HCT116 (cell line): ENCODE measurements around the gene MAPKBP1. TPM values are rescaled to one million over a fixed set of nuclear protein-coding genes. Genes with fewer than 3 reads are reported as not detected.
"Not testable (repeated sequence)": the region's sequence is repeated elsewhere in the genome, so short reads cannot be mapped to it uniquely, and the experiment has no call there.

Source experiments
- ATAC-seq: fragments of 200-7000 bp; cut with Tn5 transposase; 2 replicates; pipeline ENCODE4 v1.9.1; 2020; ENCODE audit warnings: mild to moderate bottlenecking, moderate library complexity
- BruUV-seq: library from RNA; stranded (reverse); fragments of 400-500 nt; replicated peaks from 2 replicates; lab custom pipeline; 2021; lab: Mats Ljungman, UMichigan
- CTCF ChIA-PET: fragments of 300-600 bp; sonication (Branson Sonifier 250); formaldehyde crosslinking; loops from one replicate; lab custom pipeline; 2021; ENCODE audit warnings: antibody characterized with exemption; lab: Charles Lee
- POLR2A ChIA-PET: fragments of 300-600, 350-600 bp; sonication (Branson Sonifier 250); formaldehyde crosslinking; loops from one replicate; lab custom pipeline; 2021; ENCODE audit warnings: antibody characterized with exemption; lab: Charles Lee
- RAD21 ChIA-PET, 2 experiments: fragments of 300-600 bp; sonication (Branson Sonifier 250); formaldehyde crosslinking; loops; one replicate each; lab custom pipeline; 2023; ENCODE audit warnings: low total read pairs in 2 of 2; ENCODE audit not compliant: uncharacterized antibody in 2 of 2, unreplicated experiment in 2 of 2, low non-redundant PET in 1 of 2; lab: Charles Lee
- DNase-seq: peaks from one replicate; pipeline ENCODE4 v3.0.0-alpha.2; 2010; ENCODE audit warnings: low read depth, low spot score
- H2AFZ ChIP-seq: fragments of 200-600 bp; shearing (Covaris generic), sonication (generic); 2 replicates; pipeline ENCODE4 v1.6.1; 2017; ENCODE audit warnings: low read depth, mixed run types, mixed read lengths, antibody characterized with exemption, low read length; ENCODE audit not compliant: poor library complexity, severe bottlenecking
- H3K27ac ChIP-seq: 2 replicates; pipeline ENCODE4 v1.5.1; 2012; ENCODE audit warnings: low read depth, low read length
- H3K27me3 ChIP-seq: fragments of 200-600 bp; sonication (generic); 2 replicates; pipeline ENCODE4 v1.6.1; 2016; ENCODE audit warnings: mixed run types, low read length, mixed read lengths; ENCODE audit not compliant: insufficient read depth
- H3K36me3 ChIP-seq, 2 experiments: fragments of 200-500 bp in 1 of 2; fragments of 200-600 bp in 1 of 2; sonication (Bioruptor generic) in 1 of 2; sonication (generic) in 1 of 2; 2 replicates each; pipeline versions ENCODE4 v1.5.1 to v1.6.1; 2014 to 2016; ENCODE audit warnings: low read length in 2 of 2, inconsistent platforms in 1 of 2, mixed read lengths in 1 of 2, mixed run types in 1 of 2; ENCODE audit not compliant: insufficient read depth in 2 of 2, control insufficient read depth in 1 of 2
- H3K4me1 ChIP-seq, 2 experiments: fragments of 200-600 bp in 1 of 2; sonication (generic) in 1 of 2; 2 replicates each; pipeline versions ENCODE4 v1.5.1 to v1.6.1; 2012 to 2017; ENCODE audit warnings: low read length in 2 of 2, inconsistent platforms in 1 of 2, mild to moderate bottlenecking in 1 of 2, mixed read lengths in 1 of 2, mixed run types in 1 of 2, moderate library complexity in 1 of 2; ENCODE audit not compliant: insufficient read depth in 2 of 2, control insufficient read depth in 1 of 2
- H3K4me2 ChIP-seq: fragments of 200-600 bp; sonication (generic); 2 replicates; pipeline ENCODE4 v1.6.1; 2017; ENCODE audit warnings: mixed run types, low read length, mixed read lengths
- H3K4me3 ChIP-seq, 2 experiments: fragments of 200-600 bp in 1 of 2; sonication (generic) in 1 of 2; replicated peaks in 1 of 2; 2 replicates each; pipeline ENCODE4 v1.5.1; 2011 to 2016; ENCODE audit warnings: low read length in 2 of 2, control low read depth in 1 of 2, low read depth in 1 of 2, mild to moderate bottlenecking in 1 of 2, mixed read lengths in 1 of 2, mixed run types in 1 of 2
- H3K79me2 ChIP-seq: fragments of 200-600 bp; sonication (generic); 2 replicates; pipeline ENCODE4 v1.6.1; 2017; ENCODE audit warnings: mild to moderate bottlenecking, mixed run types, low read length, moderate library complexity, mixed read lengths; ENCODE audit not compliant: insufficient read depth
- H3K9ac ChIP-seq: fragments of 200-600 bp; sonication (generic); 2 replicates; pipeline ENCODE4 v1.6.1; 2016; ENCODE audit warnings: low read length, mixed read lengths
- H3K9me2 ChIP-seq: fragments of 200-600 bp; sonication (generic), shearing (Covaris generic); 2 replicates; pipeline ENCODE4 v1.6.1; 2017; ENCODE audit warnings: mixed run types, mild to moderate bottlenecking, moderate library complexity; ENCODE audit not compliant: insufficient read depth
- H3K9me3 ChIP-seq, 2 experiments: fragments of 200-500 bp in 1 of 2; fragments of 200-600 bp in 1 of 2; sonication (Bioruptor generic) in 1 of 2; sonication (generic) in 1 of 2; 2 replicates each; pipeline ENCODE4 v1.6.1; 2014 to 2017; ENCODE audit warnings: low read length in 2 of 2, mixed read lengths in 2 of 2, inconsistent platforms in 1 of 2, low read depth in 1 of 2, mild to moderate bottlenecking in 1 of 2, mixed run types in 1 of 2, moderate library complexity in 1 of 2; ENCODE audit not compliant: control insufficient read depth in 1 of 2, insufficient read depth in 1 of 2
- H4K20me1 ChIP-seq: fragments of 200-600 bp; sonication (generic), shearing (Covaris generic); 2 replicates; pipeline ENCODE4 v1.6.1; 2017; ENCODE audit warnings: mixed run types, mild to moderate bottlenecking, moderate library complexity; ENCODE audit not compliant: insufficient read depth
- CBX3 ChIP-seq: IDR thresholded peaks from 2 replicates; pipeline ENCODE4 v1.6.1; 2012; ENCODE audit warnings: low read depth
- EGR1 ChIP-seq: IDR thresholded peaks from 2 replicates; pipeline ENCODE4 v1.6.1; 2012; ENCODE audit warnings: low read depth
- ELF1 ChIP-seq: IDR thresholded peaks from 2 replicates; pipeline ENCODE4 v1.6.1; 2012; ENCODE audit warnings: low read depth, borderline replicate concordance
- EZH2 ChIP-seq: fragments of 200-600 bp; sonication (generic); IDR thresholded peaks from 2 replicates; pipeline ENCODE4 v1.6.1; 2017; ENCODE audit warnings: antibody characterized with exemption, mixed run types
- EZH2phosphoT487 ChIP-seq: fragments of 200-600 bp; IDR thresholded peaks from 2 replicates; pipeline ENCODE4 v1.6.1; 2018; ENCODE audit warnings: antibody characterized with exemption, borderline replicate concordance
- FOSL1 ChIP-seq: IDR thresholded peaks from 2 replicates; pipeline ENCODE4 v1.6.1; 2012; ENCODE audit warnings: low read depth
- POLR2AphosphoS5 ChIP-seq: IDR thresholded peaks from 2 replicates; pipeline ENCODE4 v1.6.1; 2011; ENCODE audit warnings: mild to moderate bottlenecking, low read depth, low read length, moderate library complexity
- SIN3A ChIP-seq: IDR thresholded peaks from 2 replicates; pipeline ENCODE4 v1.6.1; 2012; ENCODE audit warnings: low read depth
- SP1 ChIP-seq: IDR thresholded peaks from 2 replicates; pipeline ENCODE4 v1.6.1; 2012; ENCODE audit warnings: low read depth
- SRF ChIP-seq: IDR thresholded peaks from 2 replicates; pipeline ENCODE4 v1.6.1; 2012; ENCODE audit warnings: low read depth
- intact Hi-C: fragments of 100-400 bp; cut with micrococcal nuclease; formaldehyde crosslinking; loops from 2 replicates; pipeline ENCODE4 v1.10.0; 2022
- total RNA-seq: library from RNA; stranded (reverse); gene quantifications from one replicate; pipeline ENCODE4 v1.2.1, GENCODE V29; 2021; ENCODE audit not compliant: unreplicated experiment
- TF ChIP-seq, protein P1 (sequence below): IDR thresholded peaks from 2 replicates; pipeline ENCODE4 v1.6.1; 2012; ENCODE audit warnings: low read depth
- TF ChIP-seq, protein P2 (sequence below): IDR thresholded peaks from 2 replicates; pipeline ENCODE4 v1.6.1; 2012
- TF ChIP-seq, protein P3 (sequence below), 3 experiments: fragments of 200-600 bp in 1 of 3; sonication (generic) in 1 of 3; IDR thresholded peaks in 2 of 3; conservative IDR thresholded peaks in 1 of 3; 2 replicates each; pipeline ENCODE4 v1.5.1; 2012 to 2017; ENCODE audit warnings: low read depth in 2 of 3, low read length in 2 of 3, antibody characterized with exemption in 1 of 3, borderline replicate concordance in 1 of 3, control low read depth in 1 of 3, mild to moderate bottlenecking in 1 of 3, mixed read lengths in 1 of 3, mixed run types in 1 of 3, moderate library complexity in 1 of 3; ENCODE audit not compliant: insufficient read depth in 1 of 3
- TF ChIP-seq, protein P4 (sequence below): IDR thresholded peaks from 2 replicates; pipeline ENCODE4 v1.6.1; 2012

Gene MAPKBP1
- total RNA-seq, 1 experiment from 2014 or later, result 21.3 TPM

DNA sequence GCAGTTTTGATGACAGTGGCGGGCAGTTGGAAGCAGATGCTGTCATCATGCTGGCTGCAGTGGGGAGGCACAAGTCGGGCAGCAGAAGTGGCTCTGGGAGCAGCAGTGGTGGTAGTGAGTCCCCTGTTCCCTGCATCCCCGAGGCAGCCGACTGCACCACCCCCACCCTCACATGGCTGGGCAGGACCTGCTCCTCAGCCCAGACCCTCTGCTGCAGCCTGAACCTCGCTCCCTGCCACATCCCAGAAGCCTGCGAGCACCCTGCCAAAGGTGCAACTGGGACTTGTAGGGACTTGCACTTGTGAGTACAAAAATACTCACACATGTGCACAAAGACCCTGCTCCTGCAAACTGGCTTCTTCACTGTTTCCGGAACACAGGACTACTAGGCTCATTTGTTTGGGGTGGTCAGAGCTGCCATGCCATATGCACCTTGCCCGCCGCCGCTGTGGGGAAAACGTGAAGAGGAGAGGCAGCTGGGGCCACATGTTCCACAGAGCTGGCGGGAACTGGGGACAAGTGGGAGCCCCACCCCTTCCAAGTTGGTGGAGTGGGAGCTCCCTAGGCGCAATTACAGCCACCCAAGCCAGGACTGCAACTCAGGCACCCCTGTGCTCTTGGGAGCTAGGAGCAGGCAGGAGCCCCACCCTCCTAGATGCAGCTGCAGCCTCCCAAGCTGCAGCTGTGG lies 55.8 kb downstream of the MAPKBP1 start:
- H3K79me2 ChIP-seq, result no peaks in the 10 kb centered on the region
- no peaks in the 10 kb centered on the region for H3K36me3 ChIP-seq
- no peaks in the 10 kb centered on the region for H3K9me3 ChIP-seq
- DNase-seq (no peak), ATAC-seq (no peak)
- H3K9me2 ChIP-seq, result no peaks in the 10 kb centered on the region
- TF ChIP-seq, protein P1, sequence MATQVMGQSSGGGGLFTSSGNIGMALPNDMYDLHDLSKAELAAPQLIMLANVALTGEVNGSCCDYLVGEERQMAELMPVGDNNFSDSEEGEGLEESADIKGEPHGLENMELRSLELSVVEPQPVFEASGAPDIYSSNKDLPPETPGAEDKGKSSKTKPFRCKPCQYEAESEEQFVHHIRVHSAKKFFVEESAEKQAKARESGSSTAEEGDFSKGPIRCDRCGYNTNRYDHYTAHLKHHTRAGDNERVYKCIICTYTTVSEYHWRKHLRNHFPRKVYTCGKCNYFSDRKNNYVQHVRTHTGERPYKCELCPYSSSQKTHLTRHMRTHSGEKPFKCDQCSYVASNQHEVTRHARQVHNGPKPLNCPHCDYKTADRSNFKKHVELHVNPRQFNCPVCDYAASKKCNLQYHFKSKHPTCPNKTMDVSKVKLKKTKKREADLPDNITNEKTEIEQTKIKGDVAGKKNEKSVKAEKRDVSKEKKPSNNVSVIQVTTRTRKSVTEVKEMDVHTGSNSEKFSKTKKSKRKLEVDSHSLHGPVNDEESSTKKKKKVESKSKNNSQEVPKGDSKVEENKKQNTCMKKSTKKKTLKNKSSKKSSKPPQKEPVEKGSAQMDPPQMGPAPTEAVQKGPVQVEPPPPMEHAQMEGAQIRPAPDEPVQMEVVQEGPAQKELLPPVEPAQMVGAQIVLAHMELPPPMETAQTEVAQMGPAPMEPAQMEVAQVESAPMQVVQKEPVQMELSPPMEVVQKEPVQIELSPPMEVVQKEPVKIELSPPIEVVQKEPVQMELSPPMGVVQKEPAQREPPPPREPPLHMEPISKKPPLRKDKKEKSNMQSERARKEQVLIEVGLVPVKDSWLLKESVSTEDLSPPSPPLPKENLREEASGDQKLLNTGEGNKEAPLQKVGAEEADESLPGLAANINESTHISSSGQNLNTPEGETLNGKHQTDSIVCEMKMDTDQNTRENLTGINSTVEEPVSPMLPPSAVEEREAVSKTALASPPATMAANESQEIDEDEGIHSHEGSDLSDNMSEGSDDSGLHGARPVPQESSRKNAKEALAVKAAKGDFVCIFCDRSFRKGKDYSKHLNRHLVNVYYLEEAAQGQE, result no peak
- TF ChIP-seq SRF (no peak), SP1 (no peak), CBX3 (no peak), SIN3A (no peak), EZH2phosphoT487 (no peak), EGR1 (no peak), ELF1 (no peak), FOSL1 (no peak), POLR2AphosphoS5 (no peak), EZH2 (no peak)
- TF ChIP-seq, protein P2, sequence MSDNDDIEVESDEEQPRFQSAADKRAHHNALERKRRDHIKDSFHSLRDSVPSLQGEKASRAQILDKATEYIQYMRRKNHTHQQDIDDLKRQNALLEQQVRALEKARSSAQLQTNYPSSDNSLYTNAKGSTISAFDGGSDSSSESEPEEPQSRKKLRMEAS, result no peak
- TF ChIP-seq, protein P3, sequence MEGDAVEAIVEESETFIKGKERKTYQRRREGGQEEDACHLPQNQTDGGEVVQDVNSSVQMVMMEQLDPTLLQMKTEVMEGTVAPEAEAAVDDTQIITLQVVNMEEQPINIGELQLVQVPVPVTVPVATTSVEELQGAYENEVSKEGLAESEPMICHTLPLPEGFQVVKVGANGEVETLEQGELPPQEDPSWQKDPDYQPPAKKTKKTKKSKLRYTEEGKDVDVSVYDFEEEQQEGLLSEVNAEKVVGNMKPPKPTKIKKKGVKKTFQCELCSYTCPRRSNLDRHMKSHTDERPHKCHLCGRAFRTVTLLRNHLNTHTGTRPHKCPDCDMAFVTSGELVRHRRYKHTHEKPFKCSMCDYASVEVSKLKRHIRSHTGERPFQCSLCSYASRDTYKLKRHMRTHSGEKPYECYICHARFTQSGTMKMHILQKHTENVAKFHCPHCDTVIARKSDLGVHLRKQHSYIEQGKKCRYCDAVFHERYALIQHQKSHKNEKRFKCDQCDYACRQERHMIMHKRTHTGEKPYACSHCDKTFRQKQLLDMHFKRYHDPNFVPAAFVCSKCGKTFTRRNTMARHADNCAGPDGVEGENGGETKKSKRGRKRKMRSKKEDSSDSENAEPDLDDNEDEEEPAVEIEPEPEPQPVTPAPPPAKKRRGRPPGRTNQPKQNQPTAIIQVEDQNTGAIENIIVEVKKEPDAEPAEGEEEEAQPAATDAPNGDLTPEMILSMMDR (IDR thresholded peaks at IDR 0.05 in 2 of 3, conservative IDR thresholded peaks at IDR 0.05 in 1 of 3; ENCODE audit: borderline replicate concordance in 1 of 3, insufficient read depth in 1 of 3, low read depth in 2 of 3, low read length in 2 of 3), result no peak
- TF ChIP-seq, protein P4, sequence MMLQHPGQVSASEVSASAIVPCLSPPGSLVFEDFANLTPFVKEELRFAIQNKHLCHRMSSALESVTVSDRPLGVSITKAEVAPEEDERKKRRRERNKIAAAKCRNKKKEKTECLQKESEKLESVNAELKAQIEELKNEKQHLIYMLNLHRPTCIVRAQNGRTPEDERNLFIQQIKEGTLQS, result no peak
- H3K4me1 ChIP-seq, result peaks cover 6 to 18% of the 10 kb centered on the region in 2 experiments; a peak in 3 of 4 replicates
- ChIA-PET CTCF (no interaction called here), POLR2A (no interaction called here), RAD21 (no interaction called here)
- no peak overlapping the region for H3K4me3 ChIP-seq
- H2AFZ ChIP-seq, result no peak overlapping the region
- H4K20me1 ChIP-seq, result no peaks in the 10 kb centered on the region
- BruUV-seq, result no TSS peak
- H3K27me3 ChIP-seq, result no peaks in the 10 kb centered on the region
- intact Hi-C loops, result loop anchor here (5.0 kb wide), 1 partner anchor 72 kb away; no protein-coding TSS in a partner anchor
- H3K4me2 ChIP-seq, result no peak overlapping the region
- H3K9ac ChIP-seq, result no peak overlapping the region
- no peak overlapping the region for H3K27ac ChIP-seq

DNA sequence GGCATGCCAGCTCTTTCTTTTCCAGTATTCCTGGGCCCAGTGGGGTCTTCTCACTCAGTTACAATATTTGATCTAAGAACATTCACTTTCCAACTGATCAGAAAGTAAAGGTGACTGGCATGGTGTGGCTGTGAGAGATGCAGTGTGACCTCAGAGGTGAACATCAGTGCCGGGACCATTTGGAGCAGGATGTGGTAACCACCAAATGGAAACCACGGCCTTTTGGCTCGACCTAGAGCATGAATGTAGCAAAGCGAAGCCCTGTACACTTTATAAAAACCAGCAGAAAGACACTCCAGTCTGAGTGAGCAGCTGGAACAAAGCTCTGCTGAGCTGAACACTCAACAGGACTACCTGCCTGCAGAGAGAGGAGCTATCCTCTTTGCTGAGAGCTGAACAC lies 57.0 kb downstream of the MAPKBP1 start:
- H3K9ac ChIP-seq, RAD21 ChIA-PET, H3K36me3 ChIP-seq, H3K9me2 ChIP-seq, H2AFZ ChIP-seq, ATAC-seq, H3K79me2 ChIP-seq, H3K27me3 ChIP-seq, H3K27ac ChIP-seq, H3K4me2 ChIP-seq, H4K20me1 ChIP-seq, BruUV-seq, H3K4me3 ChIP-seq, H3K9me3 ChIP-seq, POLR2A ChIA-PET, intact Hi-C loops, DNase-seq: not testable (repeated sequence)
- CTCF ChIA-PET, result interaction anchor here (0.6 kb wide), 1 partner anchor 901 kb away, joined by 3 read pairs; no protein-coding TSS in a partner anchor
- H3K4me1 ChIP-seq, result peaks cover 6 to 18% of the 10 kb centered on the region in 2 experiments; a peak in 3 of 4 replicates
